ENCODE results near the gene APPL2. TPM values are rescaled to one million over a fixed set of nuclear protein-coding genes. Genes with fewer than 3 reads are reported as not detected.

Gene APPL2
- polyA plus RNA-seq, 1 experiment, result 50.1 TPM

DNA sequence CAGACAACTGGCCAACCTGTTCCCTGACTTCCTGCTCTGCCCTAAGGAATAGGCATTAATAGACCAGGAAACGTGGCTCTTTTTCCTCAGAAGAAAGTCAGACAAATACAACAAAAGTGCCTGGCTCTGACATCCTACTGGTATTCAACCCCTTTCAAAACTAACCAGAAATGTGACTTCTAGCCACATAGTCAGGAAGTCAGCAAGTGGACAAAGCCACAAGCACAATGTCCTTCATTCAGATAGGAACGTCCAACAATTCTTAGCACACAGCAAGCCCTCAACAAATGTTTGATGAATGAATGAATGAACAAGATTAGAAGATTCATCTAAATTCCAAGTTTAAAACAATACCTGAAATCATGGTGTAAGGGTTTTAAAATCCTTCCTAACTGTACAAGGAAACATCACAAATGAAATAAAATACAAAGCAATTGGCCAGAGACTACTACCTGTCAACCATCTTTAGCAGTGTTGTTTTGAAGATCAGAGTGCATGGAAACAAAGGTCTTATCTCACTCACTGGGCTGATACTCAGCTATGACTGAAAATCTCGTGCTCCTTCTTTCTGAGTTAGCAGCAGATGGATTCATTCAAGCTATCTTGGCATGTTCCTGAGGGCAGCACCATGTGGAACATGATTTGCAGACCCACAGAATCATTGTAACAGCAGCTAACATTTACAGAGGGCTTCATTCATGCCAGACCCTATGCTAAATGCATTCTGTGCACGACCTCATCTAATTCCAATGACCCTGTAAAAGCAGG lies 16.5 kb downstream of the APPL2 start:
- no peak overlapping the region for H3K27ac ChIP-seq (ENCODE audit: low read depth, low read length)
- POLR2A ChIA-PET, result interaction anchor here (0.9 kb wide), 1 partner anchor 112 kb away, joined by 6 read pairs; no protein-coding TSS in a partner anchor
- TF ChIP-seq, protein P1, sequence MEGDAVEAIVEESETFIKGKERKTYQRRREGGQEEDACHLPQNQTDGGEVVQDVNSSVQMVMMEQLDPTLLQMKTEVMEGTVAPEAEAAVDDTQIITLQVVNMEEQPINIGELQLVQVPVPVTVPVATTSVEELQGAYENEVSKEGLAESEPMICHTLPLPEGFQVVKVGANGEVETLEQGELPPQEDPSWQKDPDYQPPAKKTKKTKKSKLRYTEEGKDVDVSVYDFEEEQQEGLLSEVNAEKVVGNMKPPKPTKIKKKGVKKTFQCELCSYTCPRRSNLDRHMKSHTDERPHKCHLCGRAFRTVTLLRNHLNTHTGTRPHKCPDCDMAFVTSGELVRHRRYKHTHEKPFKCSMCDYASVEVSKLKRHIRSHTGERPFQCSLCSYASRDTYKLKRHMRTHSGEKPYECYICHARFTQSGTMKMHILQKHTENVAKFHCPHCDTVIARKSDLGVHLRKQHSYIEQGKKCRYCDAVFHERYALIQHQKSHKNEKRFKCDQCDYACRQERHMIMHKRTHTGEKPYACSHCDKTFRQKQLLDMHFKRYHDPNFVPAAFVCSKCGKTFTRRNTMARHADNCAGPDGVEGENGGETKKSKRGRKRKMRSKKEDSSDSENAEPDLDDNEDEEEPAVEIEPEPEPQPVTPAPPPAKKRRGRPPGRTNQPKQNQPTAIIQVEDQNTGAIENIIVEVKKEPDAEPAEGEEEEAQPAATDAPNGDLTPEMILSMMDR (IDR thresholded peaks at IDR 0.05; ENCODE audit: low read depth, low read length), result no peak
- DNase-seq (ENCODE audit: low read depth, low spot score), result no peak
- CTCF ChIA-PET, result interaction anchor here (0.8 to 1.1 kb wide), 2 partner anchors 12 to 165 kb away, joined by 3 read pairs; no protein-coding TSS in a partner anchor
- no peaks in the 10 kb centered on the region for H3K27me3 ChIP-seq (ENCODE audit: control insufficient read depth, insufficient read depth, low read length)
- H3K9me3 ChIP-seq (ENCODE audit: control insufficient read depth, insufficient read depth, low read length), result no peaks in the 10 kb centered on the region
- no peak overlapping the region for H3K4me3 ChIP-seq (ENCODE audit: low read depth, low read length)

DNA sequence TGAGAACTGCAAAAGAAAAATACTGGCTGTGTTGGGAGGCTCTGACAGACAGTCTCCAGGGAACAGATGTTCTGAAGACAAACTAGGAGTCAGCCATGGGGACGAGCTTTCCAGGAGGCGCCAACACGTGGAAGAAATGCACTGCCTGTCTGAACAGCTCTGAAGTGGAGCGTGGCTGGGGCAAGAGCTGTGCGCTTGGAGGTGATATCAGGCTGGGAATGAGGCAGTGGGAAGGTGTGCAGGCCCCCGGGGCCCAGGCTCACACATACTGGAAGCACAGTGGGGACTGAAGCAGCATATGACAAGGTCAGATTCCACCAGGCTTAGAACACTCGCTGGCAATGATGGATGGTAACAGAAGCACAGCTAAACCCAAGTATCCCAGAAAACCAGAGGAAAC lies 17.5 kb downstream of the APPL2 start:
- TF ChIP-seq, protein P1 (IDR thresholded peaks at IDR 0.05; ENCODE audit: low read depth, low read length), result no peak
- Histone ChIP-seq H3K27ac (ENCODE audit: low read depth, low read length) (no peak overlapping the region), H3K27me3 (ENCODE audit: control insufficient read depth, insufficient read depth, low read length) (no peaks in the 10 kb centered on the region), H3K9me3 (ENCODE audit: control insufficient read depth, insufficient read depth, low read length) (no peaks in the 10 kb centered on the region), H3K4me3 (ENCODE audit: low read depth, low read length) (no peak overlapping the region)
- POLR2A ChIA-PET, result interaction anchor here (0.9 kb wide), 1 partner anchor 9 kb away, joined by 3 read pairs; no protein-coding TSS in a partner anchor
- DNase-seq (ENCODE audit: low read depth, low spot score), result no peak
- CTCF ChIA-PET, result interaction anchor here (0.6 to 1.1 kb wide), 3 partner anchors 13 to 166 kb away, joined by 3 read pairs; no protein-coding TSS in a partner anchor

DNA sequence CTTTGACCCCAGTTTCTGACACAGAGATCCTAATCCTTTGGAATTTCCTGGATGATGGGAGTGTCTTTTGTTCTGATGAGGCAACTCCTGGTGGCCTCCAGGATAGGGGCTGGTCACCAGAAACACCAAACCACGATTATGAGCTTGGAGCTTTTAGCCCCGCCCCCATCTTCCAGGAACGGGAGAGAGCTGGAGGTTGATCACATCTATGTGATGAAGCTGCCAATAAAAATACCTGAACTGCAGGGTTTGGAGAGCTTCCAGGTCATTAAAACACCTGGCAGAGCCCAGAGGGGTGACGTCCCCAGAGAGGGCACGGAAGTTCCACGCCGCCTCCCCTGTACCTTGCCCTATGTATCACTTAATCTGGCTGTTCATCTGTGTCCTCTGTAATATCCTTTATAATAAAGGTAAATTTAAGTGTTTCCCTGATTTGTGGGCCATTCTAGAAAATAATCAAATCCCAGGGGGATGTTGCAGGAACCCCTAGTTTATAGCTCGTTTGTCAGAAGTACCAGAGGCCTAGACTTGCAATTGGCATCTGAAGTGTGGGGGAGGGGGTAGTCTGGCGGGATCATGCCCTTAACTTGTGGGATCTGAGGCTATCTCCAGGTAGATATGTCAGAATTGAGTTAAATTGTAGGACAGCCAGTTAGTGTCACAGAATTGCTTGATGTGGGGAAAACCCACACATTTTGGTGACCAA lies 21.2 kb downstream of the APPL2 start:
- no peak for DNase-seq (ENCODE audit: low read depth, low spot score)
- ChIA-PET POLR2A (no interaction called here), CTCF (no interaction called here)
- TF ChIP-seq, protein P1 (IDR thresholded peaks at IDR 0.05; ENCODE audit: low read depth, low read length), result no peak
- Histone ChIP-seq H3K27me3 (ENCODE audit: control insufficient read depth, insufficient read depth, low read length) (no peaks in the 10 kb centered on the region), H3K27ac (ENCODE audit: low read depth, low read length) (no peak overlapping the region), H3K4me3 (ENCODE audit: low read depth, low read length) (no peak overlapping the region), H3K9me3 (ENCODE audit: control insufficient read depth, insufficient read depth, low read length) (no peaks in the 10 kb centered on the region)

GRCh38 chr12:105214148-105214547 lies 21.8 kb downstream of the APPL2 start:
- Histone ChIP-seq H3K27ac (ENCODE audit: low read depth, low read length) (no peak overlapping the region), H3K9me3 (ENCODE audit: control insufficient read depth, insufficient read depth, low read length) (no peaks in the 10 kb centered on the region), H3K27me3 (ENCODE audit: control insufficient read depth, insufficient read depth, low read length) (no peaks in the 10 kb centered on the region), H3K4me3 (ENCODE audit: low read depth, low read length) (no peak overlapping the region)
- CTCF ChIA-PET, result no interaction called here
- DNase-seq (ENCODE audit: low read depth, low spot score), result no peak
- POLR2A ChIA-PET, result no interaction called here
- TF ChIP-seq, protein P1 (IDR thresholded peaks at IDR 0.05; ENCODE audit: low read depth, low read length), result no peak

- ChIA-PET CTCF (no interaction called here), POLR2A (no interaction called here)
- DNase-seq (ENCODE audit: low read depth, low spot score), result no peak
- H3K27me3 ChIP-seq (ENCODE audit: control insufficient read depth, insufficient read depth, low read length), result no peaks in the 10 kb centered on the region
- no peak overlapping the region for H3K4me3 ChIP-seq (ENCODE audit: low read depth, low read length)
- H3K27ac ChIP-seq (ENCODE audit: low read depth, low read length), result no peak overlapping the region
- no peaks in the 10 kb centered on the region for H3K9me3 ChIP-seq (ENCODE audit: control insufficient read depth, insufficient read depth, low read length)
- TF ChIP-seq, protein P1 (IDR thresholded peaks at IDR 0.05; ENCODE audit: low read depth, low read length), result no peak
Measured at GRCh38 chr12:105212438-105212837, 23.5 kb downstream of the APPL2 start.

All from AG04450 (cell line).